Measurements from ENCODE around the gene ARHGAP15.

Gene ARHGAP15

GRCh38 chr2:143455317-143455716 is 326.1 kb downstream of the ARHGAP15 start:
- DNase-seq (ENCODE audit: low spot score), result no peak

GRCh38 chr2:143458258-143459190 is 329.3 kb downstream of the ARHGAP15 start:
- no peak for DNase-seq (ENCODE audit: low spot score)

- DNase-seq (ENCODE audit: low spot score), result no peak
Measured at GRCh38 chr2:143460382-143460781, 331.2 kb downstream of the ARHGAP15 start.

- no peak for DNase-seq (ENCODE audit: low spot score)
Measured at GRCh38 chr2:143463719-143464118, 334.5 kb downstream of the ARHGAP15 start.

GRCh38 chr2:143466391-143466790 is 337.2 kb downstream of the ARHGAP15 start:
- no peak for DNase-seq (ENCODE audit: low spot score)

GRCh38 chr2:143467011-143467410 is 337.8 kb downstream of the ARHGAP15 start:
- DNase-seq (ENCODE audit: low spot score), result no peak

GRCh38 chr2:143468341-143468888 is 339.2 kb downstream of the ARHGAP15 start:
- DNase-seq (ENCODE audit: low spot score), result no peak

GRCh38 chr2:143469323-143469722 is 340.1 kb downstream of the ARHGAP15 start:
- no peak for DNase-seq (ENCODE audit: low spot score)

- no peak for DNase-seq (ENCODE audit: low spot score)
Measured at GRCh38 chr2:143471550-143471949, 342.3 kb downstream of the ARHGAP15 start.

- no peak for DNase-seq (ENCODE audit: low spot score)
Measured at GRCh38 chr2:143473216-143473615, 344.0 kb downstream of the ARHGAP15 start.

GRCh38 chr2:143473820-143474219 is 344.6 kb downstream of the ARHGAP15 start:
- DNase-seq (ENCODE audit: low spot score), result no peak

- no peak for DNase-seq (ENCODE audit: low spot score)
Measured at GRCh38 chr2:143474586-143474985, 345.4 kb downstream of the ARHGAP15 start.

- no peak for DNase-seq (ENCODE audit: low spot score)
Measured at GRCh38 chr2:143475041-143475776, 346.0 kb downstream of the ARHGAP15 start.

- no peak for DNase-seq (ENCODE audit: low spot score)
Measured at GRCh38 chr2:143476336-143477087, 347.3 kb downstream of the ARHGAP15 start.

GRCh38 chr2:143477714-143478443 is 348.7 kb downstream of the ARHGAP15 start:
- DNase-seq (ENCODE audit: low spot score), result no peak

- no peak for DNase-seq (ENCODE audit: low spot score)
Measured at GRCh38 chr2:143480086-143480485, 350.9 kb downstream of the ARHGAP15 start.

- DNase-seq (ENCODE audit: low spot score), result no peak
Measured at GRCh38 chr2:143480601-143481236, 351.5 kb downstream of the ARHGAP15 start.

- no peak for DNase-seq (ENCODE audit: low spot score)
Measured at GRCh38 chr2:143481237-143481623, 352.0 kb downstream of the ARHGAP15 start.

GRCh38 chr2:143481733-143482132 is 352.5 kb downstream of the ARHGAP15 start:
- DNase-seq (ENCODE audit: low spot score), result no peak

- DNase-seq (ENCODE audit: low spot score), result no peak
Measured at GRCh38 chr2:143482316-143482715, 353.1 kb downstream of the ARHGAP15 start.

GRCh38 chr2:143482771-143483170 is 353.6 kb downstream of the ARHGAP15 start:
- DNase-seq (ENCODE audit: low spot score), result no peak

All from CD4-positive, alpha-beta T cell treated with Interleukin-15 for 4 hours (primary cell).